Aorta (tissue), 5 donors: Measurements from ENCODE around the gene TCP11. TPM values are rescaled to one million over a fixed set of nuclear protein-coding genes. Genes with fewer than 3 reads are reported as not detected.

Source experiments
- ATAC-seq: fragments of 200-7000 bp; cut with Tn5 transposase; one replicate; pipeline ENCODE4 v1.9.1; 2022; ENCODE audit warnings: moderate library complexity; ENCODE audit not compliant: low FRiP score
- DNase-seq, 2 donors: peaks; one replicate each; pipeline ENCODE4 v3.0.0-alpha.2; 2020
- H3K27ac ChIP-seq, 2 donors: one replicate each; pipeline ENCODE4 v1.5.1; 2013; ENCODE audit warnings: low read length in 2 of 2, mild to moderate bottlenecking in 2 of 2, moderate library complexity in 2 of 2, control low read depth in 1 of 2, inconsistent platforms in 1 of 2, low read depth in 1 of 2
- H3K27me3 ChIP-seq, 2 donors: one replicate each; pipeline ENCODE4 v1.6.1; 2013; ENCODE audit warnings: control low read depth in 1 of 2, low read length in 1 of 2, mild to moderate bottlenecking in 1 of 2, moderate library complexity in 1 of 2; ENCODE audit not compliant: insufficient read depth in 2 of 2, control insufficient read depth in 1 of 2
- H3K36me3 ChIP-seq, 2 donors: one replicate each; pipeline ENCODE4 v1.6.1; 2013; ENCODE audit warnings: control low read depth in 1 of 2, low read length in 1 of 2, mild to moderate bottlenecking in 1 of 2; ENCODE audit not compliant: insufficient read depth in 2 of 2, control insufficient read depth in 1 of 2
- H3K4me1 ChIP-seq, 2 donors: one replicate each; pipeline ENCODE4 v1.6.1; 2013; ENCODE audit warnings: low read length in 2 of 2, control low read depth in 1 of 2, mild to moderate bottlenecking in 1 of 2, moderate library complexity in 1 of 2; ENCODE audit not compliant: insufficient read depth in 2 of 2, control insufficient read depth in 1 of 2
- H3K4me3 ChIP-seq, 2 donors: one replicate each; pipeline ENCODE4 v1.5.1; 2013; ENCODE audit warnings: low read length in 2 of 2, control low read depth in 1 of 2, mild to moderate bottlenecking in 1 of 2
- H3K9me3 ChIP-seq: one replicate; pipeline ENCODE4 v1.6.1; 2013; ENCODE audit warnings: mild to moderate bottlenecking, low read length; ENCODE audit not compliant: control insufficient read depth
- WGBS, 2 donors: extraction: QIAGEN DNeasy Blood & Tissue Kit; methylation state at CpG; one replicate each; pipeline ENCODE4 v1.1.7; 2013; 5-methylcytosine and 5-hydroxymethylcytosine counted together
- intact Hi-C, 2 donors: fragments of 100-400 bp; cut with DNase I; formaldehyde crosslinking; loops; one replicate each; pipeline versions ENCODE4 v1.14.2 to v1.15.0; 2022
- polyA plus RNA-seq, 2 donors: library from polyadenylated mRNA; stranded (reverse); fragments of 200-250 nt; gene quantifications; one replicate each; pipeline ENCODE4 v1.2.3, GENCODE V29; 2013
- total RNA-seq, 2 donors: library from RNA; stranded (reverse); fragmentation: NEBNext Ultra II Directional; extraction: Animal tissue kit (Norgen Biotek cat#: 25700); gene quantifications; one replicate each; pipeline ENCODE4 v1.2.1, GENCODE V29; 2021
- donor health status: healthy with polysubstance abuse.
- donor health status: Bipolar disorder and iron deficiency.
- donor health status: DM: no; HTN: no; CAD: no.
- donor health status: DM: no; HTN: no; CAD: no.
- donor health status: DM: yes; HTN: yes; CAD: no.

The TCP11 gene
- total and polyA plus RNA-seq, 4 donors: 0.36 TPM; not detected in 3

GRCh38 chr6:35085359-35086281 lies 55.5 kb downstream of the TCP11 start:
- no peaks in the 10 kb centered on the region for H3K9me3 ChIP-seq
- no peak for DNase-seq
- WGBS, 2 donors: 91 to 92% methylated on average over 30 of the region's 30 CpGs
- no peak for ATAC-seq
- intact Hi-C loops: no loop called here
- H3K4me3 ChIP-seq: no peak overlapping the region
- H3K4me1 ChIP-seq: peaks cover 0 to 3% of the 10 kb centered on the region in 2 donors
- no peak overlapping the region for H3K27ac ChIP-seq
- peaks cover 0 to 7% of the 10 kb centered on the region in 2 donors for H3K36me3 ChIP-seq
- H3K27me3 ChIP-seq: no peaks in the 10 kb centered on the region

GRCh38 chr6:35084511-35085203 lies 56.5 kb downstream of the TCP11 start:
- intact Hi-C loops: no loop called here
- H3K27me3 ChIP-seq: no peaks in the 10 kb centered on the region
- no peak for ATAC-seq
- H3K27ac ChIP-seq: no peak overlapping the region
- H3K9me3 ChIP-seq: no peaks in the 10 kb centered on the region
- H3K4me3 ChIP-seq: no peak overlapping the region
- DNase-seq: no peak
- H3K36me3 ChIP-seq: peaks cover 0 to 7% of the 10 kb centered on the region in 2 donors
- WGBS, 2 donors: 80 to 83% methylated on average over 12 of the region's 12 CpGs
- peaks cover 0 to 3% of the 10 kb centered on the region in 2 donors for H3K4me1 ChIP-seq

- Histone ChIP-seq H3K27me3 (no peaks in the 10 kb centered on the region), H3K4me3 (no peak overlapping the region), H3K9me3 (no peaks in the 10 kb centered on the region), H3K4me1 (peaks cover 0 to 3% of the 10 kb centered on the region in 2 donors), H3K36me3 (peaks cover 0 to 7% of the 10 kb centered on the region in 2 donors), H3K27ac (no peak overlapping the region)
- DNase-seq (peak in 1 of 2 donors; percentile 47), ATAC-seq (no peak)
- intact Hi-C loops: no loop called here
- 57 to 60% methylated on average over 14 of the region's 14 CpGs for WGBS, 2 donors
Observed at GRCh38 chr6:35084041-35084491, 57.1 kb downstream of the TCP11 start.

- intact Hi-C loops: no loop called here
- no peak for DNase-seq
- 87% methylated on average over 9 of the region's 9 CpGs for WGBS, 2 donors
- H3K36me3 ChIP-seq: peaks cover 0 to 9% of the 10 kb centered on the region in 2 donors
- H3K4me3 ChIP-seq: no peak overlapping the region
- H3K27ac ChIP-seq: no peak overlapping the region
- no peaks in the 10 kb centered on the region for H3K27me3 ChIP-seq
- no peaks in the 10 kb centered on the region for H3K4me1 ChIP-seq
- no peak for ATAC-seq
- H3K9me3 ChIP-seq: no peaks in the 10 kb centered on the region
Observed at GRCh38 chr6:35083507-35083906, 57.6 kb downstream of the TCP11 start.

- Histone ChIP-seq H3K9me3 (no peaks in the 10 kb centered on the region), H3K4me1 (no peaks in the 10 kb centered on the region), H3K27me3 (no peaks in the 10 kb centered on the region), H3K36me3 (peaks cover 0 to 11% of the 10 kb centered on the region in 2 donors), H3K4me3 (no peak overlapping the region), H3K27ac (no peak overlapping the region)
- no peak for DNase-seq
- 85% methylated on average over 13 of the region's 13 CpGs for WGBS, 2 donors
- intact Hi-C loops: no loop called here
- ATAC-seq: no peak
Observed at GRCh38 chr6:35082733-35083403, 58.3 kb downstream of the TCP11 start.

- Histone ChIP-seq H3K27ac (no peak overlapping the region), H3K36me3 (peaks cover 0 to 8% of the 10 kb centered on the region in 2 donors)
Observed at GRCh38 chr6:35082046-35082732, 59.0 kb downstream of the TCP11 start.

GRCh38 chr6:35081426-35081851 lies 59.7 kb downstream of the TCP11 start:
- intact Hi-C loops: no loop called here
- Histone ChIP-seq H3K27ac (no peak overlapping the region), H3K27me3 (no peaks in the 10 kb centered on the region), H3K9me3 (no peaks in the 10 kb centered on the region), H3K4me3 (no peak overlapping the region), H3K36me3 (peaks cover 0 to 8% of the 10 kb centered on the region in 2 donors), H3K4me1 (no peaks in the 10 kb centered on the region)
- ATAC-seq (no peak), DNase-seq (peak in 1 of 2 donors; percentile 51)
- 65 to 67% methylated on average over 13 of the region's 13 CpGs for WGBS, 2 donors

More at GRCh38 chr6:35082046-35082732, 59.0 kb downstream of the TCP11 start:
- no peaks in the 10 kb centered on the region for H3K27me3 ChIP-seq
- no peaks in the 10 kb centered on the region for H3K9me3 ChIP-seq
- H3K4me1 ChIP-seq: no peaks in the 10 kb centered on the region
- H3K4me3 ChIP-seq: no peak overlapping the region
- DNase-seq: no peak
- 75 to 76% methylated on average over 19 of the region's 19 CpGs for WGBS, 2 donors
- intact Hi-C loops: no loop called here
- no peak for ATAC-seq

- WGBS, 2 donors: 87 to 88% methylated on average over 21 of the region's 21 CpGs
- peak in 1 of 2 donors; percentile 46 for DNase-seq
- intact Hi-C loops: no loop called here
- ATAC-seq: no peak
- Histone ChIP-seq H3K4me3 (no peak overlapping the region), H3K27ac (no peak overlapping the region), H3K27me3 (no peaks in the 10 kb centered on the region), H3K9me3 (no peaks in the 10 kb centered on the region), H3K4me1 (no peaks in the 10 kb centered on the region), H3K36me3 (peaks cover 0 to 8% of the 10 kb centered on the region in 2 donors)
Observed at GRCh38 chr6:35080821-35081425, 60.2 kb downstream of the TCP11 start.
